ENCODE measurements around the gene SLC10A2. TPM values are rescaled to one million over a fixed set of nuclear protein-coding genes. Genes with fewer than 3 reads are reported as not detected.

The SLC10A2 gene
- total and polyA plus RNA-seq, 2 of the 4 experiments (the other 2 are of a cell fraction), result not detected

DNA sequence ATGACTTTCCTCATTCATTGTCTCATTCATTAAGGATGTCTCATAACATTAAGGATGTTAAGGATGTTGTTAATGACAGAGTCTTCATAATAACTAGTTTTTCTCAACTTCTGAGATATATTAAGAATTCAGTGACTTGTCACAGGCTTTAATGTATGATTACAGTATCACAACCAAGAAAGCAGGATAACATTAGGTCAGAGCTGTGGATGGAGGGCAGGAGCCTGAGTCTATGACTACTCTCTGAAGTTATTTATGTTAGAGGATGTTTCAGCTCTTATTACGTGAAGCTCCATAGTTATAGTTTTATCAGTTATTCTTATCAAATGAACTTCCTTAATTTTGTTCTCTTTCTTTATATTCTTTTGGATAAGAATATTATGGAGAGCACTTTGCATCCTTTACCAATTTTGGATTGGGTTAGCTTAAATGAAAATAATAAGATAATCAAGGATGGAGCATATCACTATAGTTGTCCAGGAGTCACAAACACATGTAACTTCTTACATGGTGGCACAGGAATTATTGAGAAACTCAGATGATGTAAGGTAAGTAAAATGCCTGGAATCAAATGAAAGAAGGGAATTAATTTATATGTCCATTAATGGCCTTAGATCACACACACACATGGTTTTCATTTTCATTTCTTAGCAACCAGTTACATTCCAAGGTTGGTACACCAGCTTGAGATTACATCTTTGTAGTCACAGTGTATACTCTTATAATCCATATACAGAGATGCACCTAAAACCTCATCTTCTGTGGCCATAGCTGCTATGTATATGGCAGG, 57.0 kb downstream of the SLC10A2 start:
- WGBS, 2 experiments (ENCODE audit: extremely low coverage in 2 of 2, insufficient read length in 1 of 2), result no CpG with 5 or more reads among the region's 1 CpG
- H2BK5ac ChIP-seq (ENCODE audit: low read depth, low read length, poor library complexity, severe bottlenecking), result no peak overlapping the region
- DNase-seq (no peak), ATAC-seq (ENCODE audit: low read depth) (no peak)
- H2AFZ ChIP-seq (replicated peaks; ENCODE audit: low read length, poor library complexity), result no peak overlapping the region
- no peak overlapping the region for H3K56ac ChIP-seq (ENCODE audit: extremely low read depth, insufficient read depth, low read length)
- no peak overlapping the region for H3K9ac ChIP-seq (ENCODE audit: low read depth, low read length)
- no peak overlapping the region for H2AK5ac ChIP-seq (ENCODE audit: low read depth, low read length)
- H3K36me3 ChIP-seq (ENCODE audit: control insufficient read depth, insufficient read depth, low read length), result no peaks in the 10 kb centered on the region
- no peak overlapping the region for H4K8ac ChIP-seq (ENCODE audit: low read depth in 2 of 2, low read length in 2 of 2)
- no peak overlapping the region for H3K4me2 ChIP-seq (ENCODE audit: low read depth, low read length)
- no TSS peak for BruUV-seq (replicated peaks)
- POLR2A ChIA-PET (ENCODE audit: unreplicated experiment), result no interaction called here
- in situ Hi-C loops (cut with MboI; ENCODE audit: low sequenced_read_pairs), result no loop called here
- H3K18ac ChIP-seq (ENCODE audit: low read depth, low read length), result no peak overlapping the region
- H3K23ac ChIP-seq (ENCODE audit: low read depth, low read length), result no peak overlapping the region
- H3K4me3 ChIP-seq (ENCODE audit: insufficient read depth, low read depth, low read length), result no peak overlapping the region
- CTCF ChIA-PET, result interaction anchor here (0.7 kb wide), 1 partner anchor 31 kb away, joined by 3 read pairs; no protein-coding TSS in a partner anchor
- no peak overlapping the region for H2BK20ac ChIP-seq (ENCODE audit: low read depth, low read length)
- H2AK9ac ChIP-seq (replicated peaks; ENCODE audit: low read depth, low read length, poor library complexity), result no peak overlapping the region
- H3K4ac ChIP-seq (ENCODE audit: low read depth, low read length), result no peak overlapping the region
- no peak overlapping the region for H3K27ac ChIP-seq (ENCODE audit: insufficient read depth, low read length)
- H3K9me3 ChIP-seq (ENCODE audit: control insufficient read depth, insufficient read depth, low read length), result peaks cover 8% of the 10 kb centered on the region
- intact Hi-C loops (cut with micrococcal nuclease), result no loop called here
- H2BK15ac ChIP-seq (ENCODE audit: low read depth, low read length), result no peak overlapping the region
- dilution Hi-C loops (cut with HindIII; ENCODE audit: low sequenced_read_pairs, unreplicated experiment), result no loop called here
- no peak overlapping the region for H2BK120ac ChIP-seq (ENCODE audit: low read depth, low read length)
- no peaks in the 10 kb centered on the region for H3K4me1 ChIP-seq (ENCODE audit: control insufficient read depth, insufficient read depth, low read length)
- no peak overlapping the region for H3K14ac ChIP-seq (replicated peaks; ENCODE audit: low read depth, low read length)
- no peaks in the 10 kb centered on the region for H3K27me3 ChIP-seq (ENCODE audit: control insufficient read depth, insufficient read depth, low read length)
- no peak overlapping the region for H4K5ac ChIP-seq (ENCODE audit: low read depth, low read length)
- no peaks in the 10 kb centered on the region for H3K79me1 ChIP-seq (ENCODE audit: low read depth in 1 of 2, low read length in 2 of 2)
- no peaks in the 10 kb centered on the region for H4K20me1 ChIP-seq (ENCODE audit: insufficient read depth, low read length)
- no peaks in the 10 kb centered on the region for H3K9me1 ChIP-seq (ENCODE audit: insufficient read depth, low read length)
- no peak overlapping the region for H4K91ac ChIP-seq (ENCODE audit: insufficient read depth, low read depth, low read length)
- TF ChIP-seq RFX5 (IDR thresholded peaks at IDR 0.05; ENCODE audit: low read depth, low read length), result no peak
- no peak for TF ChIP-seq RAD21 (IDR thresholded peaks at IDR 0.05; ENCODE audit: low read length)
- no peak for TF ChIP-seq MXI1 (IDR thresholded peaks at IDR 0.05; ENCODE audit: borderline replicate concordance, low read depth, low read length)
- TF ChIP-seq POLR2A (IDR thresholded peaks at IDR 0.05; ENCODE audit: low read depth, low read length), result no peak
- no peak for TF ChIP-seq BHLHE40 (IDR thresholded peaks at IDR 0.05; ENCODE audit: low read depth, low read length)
- no peak for TF ChIP-seq CHD1 (IDR thresholded peaks at IDR 0.05; ENCODE audit: low read depth, low read length)
- TF ChIP-seq, protein P1, sequence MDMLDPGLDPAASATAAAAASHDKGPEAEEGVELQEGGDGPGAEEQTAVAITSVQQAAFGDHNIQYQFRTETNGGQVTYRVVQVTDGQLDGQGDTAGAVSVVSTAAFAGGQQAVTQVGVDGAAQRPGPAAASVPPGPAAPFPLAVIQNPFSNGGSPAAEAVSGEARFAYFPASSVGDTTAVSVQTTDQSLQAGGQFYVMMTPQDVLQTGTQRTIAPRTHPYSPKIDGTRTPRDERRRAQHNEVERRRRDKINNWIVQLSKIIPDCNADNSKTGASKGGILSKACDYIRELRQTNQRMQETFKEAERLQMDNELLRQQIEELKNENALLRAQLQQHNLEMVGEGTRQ (IDR thresholded peaks at IDR 0.05; ENCODE audit: low read depth, low read length), result no peak
- TF ChIP-seq MAFK (IDR thresholded peaks at IDR 0.05; ENCODE audit: low read depth, low read length), result no peak
- no peak for TF ChIP-seq MAZ (IDR thresholded peaks at IDR 0.05; ENCODE audit: borderline replicate concordance, low read depth, low read length)
- no peak for TF ChIP-seq RCOR1 (IDR thresholded peaks at IDR 0.05; ENCODE audit: insufficient replicate concordance, low read length)
- no peak for TF ChIP-seq NFE2L2 (IDR thresholded peaks at IDR 0.05; ENCODE audit: low read depth, low read length)
- TF ChIP-seq, protein P2, sequence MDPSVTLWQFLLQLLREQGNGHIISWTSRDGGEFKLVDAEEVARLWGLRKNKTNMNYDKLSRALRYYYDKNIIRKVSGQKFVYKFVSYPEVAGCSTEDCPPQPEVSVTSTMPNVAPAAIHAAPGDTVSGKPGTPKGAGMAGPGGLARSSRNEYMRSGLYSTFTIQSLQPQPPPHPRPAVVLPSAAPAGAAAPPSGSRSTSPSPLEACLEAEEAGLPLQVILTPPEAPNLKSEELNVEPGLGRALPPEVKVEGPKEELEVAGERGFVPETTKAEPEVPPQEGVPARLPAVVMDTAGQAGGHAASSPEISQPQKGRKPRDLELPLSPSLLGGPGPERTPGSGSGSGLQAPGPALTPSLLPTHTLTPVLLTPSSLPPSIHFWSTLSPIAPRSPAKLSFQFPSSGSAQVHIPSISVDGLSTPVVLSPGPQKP (IDR thresholded peaks at IDR 0.05; ENCODE audit: borderline replicate concordance, low read depth, low read length), result no peak
- TF ChIP-seq SMC3 (IDR thresholded peaks at IDR 0.05; ENCODE audit: low read depth, low read length), result no peak
- no peak for TF ChIP-seq CEBPB (IDR thresholded peaks at IDR 0.05; ENCODE audit: low read depth, low read length)
- TF ChIP-seq, protein P3, sequence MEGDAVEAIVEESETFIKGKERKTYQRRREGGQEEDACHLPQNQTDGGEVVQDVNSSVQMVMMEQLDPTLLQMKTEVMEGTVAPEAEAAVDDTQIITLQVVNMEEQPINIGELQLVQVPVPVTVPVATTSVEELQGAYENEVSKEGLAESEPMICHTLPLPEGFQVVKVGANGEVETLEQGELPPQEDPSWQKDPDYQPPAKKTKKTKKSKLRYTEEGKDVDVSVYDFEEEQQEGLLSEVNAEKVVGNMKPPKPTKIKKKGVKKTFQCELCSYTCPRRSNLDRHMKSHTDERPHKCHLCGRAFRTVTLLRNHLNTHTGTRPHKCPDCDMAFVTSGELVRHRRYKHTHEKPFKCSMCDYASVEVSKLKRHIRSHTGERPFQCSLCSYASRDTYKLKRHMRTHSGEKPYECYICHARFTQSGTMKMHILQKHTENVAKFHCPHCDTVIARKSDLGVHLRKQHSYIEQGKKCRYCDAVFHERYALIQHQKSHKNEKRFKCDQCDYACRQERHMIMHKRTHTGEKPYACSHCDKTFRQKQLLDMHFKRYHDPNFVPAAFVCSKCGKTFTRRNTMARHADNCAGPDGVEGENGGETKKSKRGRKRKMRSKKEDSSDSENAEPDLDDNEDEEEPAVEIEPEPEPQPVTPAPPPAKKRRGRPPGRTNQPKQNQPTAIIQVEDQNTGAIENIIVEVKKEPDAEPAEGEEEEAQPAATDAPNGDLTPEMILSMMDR (conservative IDR thresholded peaks at IDR 0.05; ENCODE audit: low read depth, low read length), result no peak
- no peak for TF ChIP-seq FOS (IDR thresholded peaks at IDR 0.05; ENCODE audit: low read depth, low read length)

Measured in IMR-90 (cell line).